Hypothalamus (tissue), 51 donors: Measurements from ENCODE around the gene TAOK3.
"Not testable (repeated sequence)": the region's sequence is repeated elsewhere in the genome, so short reads cannot be mapped to it uniquely, and the experiment has no call there.

Source experiments
- DNase-seq, 51 donors: peaks; one replicate each; lab custom pipeline; 2025; lab: John Stamatoyannopoulos, UW

TAOK3 gene

GRCh38 chr12:118148287-118148686 lies 224.4 kb downstream of the TAOK3 start:
- no peak for DNase-seq

GRCh38 chr12:118145798-118146156 lies 226.9 kb downstream of the TAOK3 start:
- no peak for DNase-seq

- DNase-seq, result no peak
Measured at GRCh38 chr12:118145113-118145797, 227.5 kb downstream of the TAOK3 start.

- DNase-seq, result no peak
Measured at GRCh38 chr12:118144499-118144898, 228.2 kb downstream of the TAOK3 start.

GRCh38 chr12:118140825-118141224 lies 231.9 kb downstream of the TAOK3 start:
- no peak for DNase-seq

- DNase-seq, result peak in 2 of 51 donors; percentile 22 to 54
Measured at GRCh38 chr12:118137148-118137678, 235.5 kb downstream of the TAOK3 start.

- DNase-seq, result peak in 37 of 51 donors; percentile 5 to 57 (median 35)
Measured at GRCh38 chr12:118136559-118137003, 236.1 kb downstream of the TAOK3 start.

- DNase-seq, result peak; percentile 62 to 98 (median 95)
Measured at GRCh38 chr12:118135788-118136558, 236.7 kb downstream of the TAOK3 start, which contains the start of gene PEBP1. Gene PEBP1, plus strand, starts transcription at chr12:118136124. Its CDS starts 86 bp downstream, at chr12:118136210.

- not testable (repeated sequence) for DNase-seq
Measured at GRCh38 chr12:118129436-118129835, 243.3 kb downstream of the TAOK3 start.

GRCh38 chr12:118127867-118128266 lies 244.8 kb downstream of the TAOK3 start:
- DNase-seq, result no peak

GRCh38 chr12:118126119-118126757 lies 246.5 kb downstream of the TAOK3 start:
- peak in 32 of 51 donors; percentile 1 to 63 (median 34) for DNase-seq

- no peak for DNase-seq
Measured at GRCh38 chr12:118125743-118126118, 247.0 kb downstream of the TAOK3 start.

- no peak for DNase-seq
Measured at GRCh38 chr12:118124333-118124874, 248.3 kb downstream of the TAOK3 start.

- DNase-seq, result no peak
Measured at GRCh38 chr12:118122264-118122663, 250.4 kb downstream of the TAOK3 start.

GRCh38 chr12:118120579-118121363 lies 251.9 kb downstream of the TAOK3 start:
- DNase-seq, result peak in 50 of 51 donors; percentile 6 to 92 (median 60)

GRCh38 chr12:118119449-118119879 lies 253.2 kb downstream of the TAOK3 start:
- no peak for DNase-seq

GRCh38 chr12:118109088-118109487 lies 263.6 kb downstream of the TAOK3 start:
- no peak for DNase-seq

- no peak for DNase-seq
Measured at GRCh38 chr12:118107694-118108093, 265.0 kb downstream of the TAOK3 start.

GRCh38 chr12:118107011-118107410 lies 265.7 kb downstream of the TAOK3 start:
- DNase-seq, result no peak
